RWPE2 (cell line): ENCODE data around the gene MFRP.

Experiments used
- ATAC-seq: fragments of 200-7000 bp; cut with Tn5 transposase; 3 replicates; pipeline ENCODE4 v1.9.1; 2021; ENCODE audit warnings: low read depth
- DNase-seq: peaks from one replicate; pipeline ENCODE4 v3.0.0-alpha.2; 2020; ENCODE audit warnings: low spot score
- H3K27ac ChIP-seq: fragments of 450-650 bp; 2 replicates; pipeline ENCODE4 v1.5.1; 2017; ENCODE audit warnings: mild to moderate bottlenecking; ENCODE audit not compliant: poor library complexity, severe bottlenecking
- H3K27me3 ChIP-seq: fragments of 250-450 bp; sonication (Bioruptor Pico); 2 replicates; pipeline ENCODE4 v1.5.1; 2021; ENCODE audit warnings: mild to moderate bottlenecking, moderate library complexity; ENCODE audit not compliant: insufficient read depth, poor library complexity, severe bottlenecking
- H3K36me3 ChIP-seq: fragments of 250-450 bp; sonication (Bioruptor Pico); 2 replicates; pipeline ENCODE4 v1.5.1; 2020; ENCODE audit warnings: low read depth, mild to moderate bottlenecking, moderate library complexity
- H3K4me1 ChIP-seq: fragments of 250-450 bp; sonication (Bioruptor Pico); 2 replicates; pipeline ENCODE4 v1.5.1; 2021; ENCODE audit warnings: mild to moderate bottlenecking, moderate library complexity; ENCODE audit not compliant: insufficient read depth, poor library complexity, severe bottlenecking
- H3K4me3 ChIP-seq: fragments of 250-450 bp; sonication (Bioruptor Pico); 2 replicates; pipeline ENCODE4 v1.5.1; 2021; ENCODE audit warnings: mild to moderate bottlenecking, moderate library complexity; ENCODE audit not compliant: severe bottlenecking
- H3K9me3 ChIP-seq: fragments of 250-450 bp; sonication (Bioruptor Pico); 2 replicates; pipeline ENCODE4 v1.5.1; 2021; ENCODE audit warnings: mild to moderate bottlenecking, moderate library complexity; ENCODE audit not compliant: severe bottlenecking
- TF ChIP-seq, protein P1 (sequence below): fragments of 450-650 bp; IDR thresholded peaks from one replicate; pipeline ENCODE4 v1.5.1; 2017; ENCODE audit warnings: mild to moderate bottlenecking, moderate library complexity; ENCODE audit not compliant: poor library complexity, severe bottlenecking

MFRP gene

DNA sequence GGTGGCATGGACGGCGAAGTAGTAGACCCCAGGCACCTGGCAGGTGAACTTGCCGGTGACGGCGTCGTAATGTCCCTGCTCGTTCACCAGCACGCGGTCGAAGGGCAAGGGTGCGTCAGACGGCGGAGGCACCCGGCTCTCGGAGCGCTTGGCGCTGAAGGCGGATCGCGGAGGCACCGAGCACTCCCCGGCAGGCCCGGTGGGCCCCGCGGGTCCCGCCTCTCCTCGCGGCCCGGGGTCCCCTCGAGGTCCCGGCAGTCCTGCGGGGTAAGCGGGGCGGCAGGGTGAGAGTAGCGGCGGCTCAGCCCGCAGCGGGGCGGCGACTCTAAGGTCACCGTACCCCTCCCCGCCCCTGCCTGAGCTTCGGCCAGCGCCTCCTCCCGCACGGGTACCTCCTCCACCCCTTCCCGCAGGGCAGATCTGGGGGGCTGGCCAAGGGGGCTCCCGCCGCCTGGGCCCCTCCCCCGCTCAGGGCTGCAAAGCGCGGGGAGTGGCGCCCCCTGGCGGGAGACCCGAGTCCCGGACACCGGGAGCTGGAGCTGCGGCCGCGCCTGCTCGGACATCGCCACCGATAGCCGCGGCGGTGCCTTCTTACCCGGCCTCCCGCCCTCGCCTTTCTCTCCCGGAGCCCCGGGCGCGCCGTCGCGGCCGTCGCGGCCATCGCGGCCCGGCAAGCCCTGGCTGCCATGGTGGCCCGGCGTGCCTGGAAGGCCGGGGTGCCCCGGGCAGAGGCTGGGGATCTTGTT, 6.7 kb downstream of the MFRP start:
- Histone ChIP-seq H3K36me3 (peaks cover 10% of the 10 kb centered on the region; the same call in 1 of the 2 replicates), H3K9me3 (no peaks in the 10 kb centered on the region), H3K4me3 (peak overlapping the region; percentile 31), H3K27me3 (peaks cover 15% of the 10 kb centered on the region), H3K27ac (no peak overlapping the region), H3K4me1 (peaks cover 10% of the 10 kb centered on the region)
- ATAC-seq = peak; percentile 19; the same call in 2 of the 3 replicates
- TF ChIP-seq, protein P1, sequence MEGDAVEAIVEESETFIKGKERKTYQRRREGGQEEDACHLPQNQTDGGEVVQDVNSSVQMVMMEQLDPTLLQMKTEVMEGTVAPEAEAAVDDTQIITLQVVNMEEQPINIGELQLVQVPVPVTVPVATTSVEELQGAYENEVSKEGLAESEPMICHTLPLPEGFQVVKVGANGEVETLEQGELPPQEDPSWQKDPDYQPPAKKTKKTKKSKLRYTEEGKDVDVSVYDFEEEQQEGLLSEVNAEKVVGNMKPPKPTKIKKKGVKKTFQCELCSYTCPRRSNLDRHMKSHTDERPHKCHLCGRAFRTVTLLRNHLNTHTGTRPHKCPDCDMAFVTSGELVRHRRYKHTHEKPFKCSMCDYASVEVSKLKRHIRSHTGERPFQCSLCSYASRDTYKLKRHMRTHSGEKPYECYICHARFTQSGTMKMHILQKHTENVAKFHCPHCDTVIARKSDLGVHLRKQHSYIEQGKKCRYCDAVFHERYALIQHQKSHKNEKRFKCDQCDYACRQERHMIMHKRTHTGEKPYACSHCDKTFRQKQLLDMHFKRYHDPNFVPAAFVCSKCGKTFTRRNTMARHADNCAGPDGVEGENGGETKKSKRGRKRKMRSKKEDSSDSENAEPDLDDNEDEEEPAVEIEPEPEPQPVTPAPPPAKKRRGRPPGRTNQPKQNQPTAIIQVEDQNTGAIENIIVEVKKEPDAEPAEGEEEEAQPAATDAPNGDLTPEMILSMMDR = peak; percentile 86
- no peak for DNase-seq

DNA sequence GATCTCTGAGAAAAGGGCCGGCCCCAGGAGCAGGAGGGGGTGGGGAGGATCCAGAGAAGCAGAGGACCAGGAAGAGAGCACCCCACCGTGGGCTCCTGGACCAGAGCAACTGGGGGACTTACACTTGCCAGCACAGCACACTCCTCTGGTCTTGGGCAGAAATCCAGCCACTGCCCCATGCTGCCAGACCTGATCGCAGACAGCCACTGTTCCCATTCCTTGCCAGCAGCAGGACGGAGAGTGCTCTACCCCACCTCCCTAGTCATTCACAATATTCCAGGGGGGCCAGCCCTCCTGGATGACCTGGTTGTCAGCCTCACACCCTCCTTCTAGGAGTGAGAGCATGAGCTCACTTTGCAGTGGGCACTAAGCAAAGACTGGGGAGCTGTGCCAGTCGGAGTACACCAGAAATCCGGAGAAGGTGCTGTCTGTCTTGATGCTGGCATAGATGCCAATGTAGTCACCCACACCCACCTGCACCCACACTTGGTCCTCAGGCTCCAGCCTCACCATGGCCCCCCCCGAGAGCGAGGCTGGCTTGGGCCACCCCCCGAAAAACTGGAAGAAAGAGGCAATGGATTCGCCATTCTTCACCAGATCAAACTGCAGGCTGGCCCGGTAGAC, 7.4 kb downstream of the MFRP start:
- ATAC-seq (no peak), DNase-seq (no peak)
- Histone ChIP-seq H3K27ac (no peak overlapping the region), H3K4me3 (no peak overlapping the region), H3K36me3 (peaks cover 10% of the 10 kb centered on the region; the same call in 1 of the 2 replicates), H3K27me3 (peaks cover 15% of the 10 kb centered on the region), H3K9me3 (no peaks in the 10 kb centered on the region), H3K4me1 (peaks cover 10% of the 10 kb centered on the region)
- TF ChIP-seq, protein P1 = no peak

DNA sequence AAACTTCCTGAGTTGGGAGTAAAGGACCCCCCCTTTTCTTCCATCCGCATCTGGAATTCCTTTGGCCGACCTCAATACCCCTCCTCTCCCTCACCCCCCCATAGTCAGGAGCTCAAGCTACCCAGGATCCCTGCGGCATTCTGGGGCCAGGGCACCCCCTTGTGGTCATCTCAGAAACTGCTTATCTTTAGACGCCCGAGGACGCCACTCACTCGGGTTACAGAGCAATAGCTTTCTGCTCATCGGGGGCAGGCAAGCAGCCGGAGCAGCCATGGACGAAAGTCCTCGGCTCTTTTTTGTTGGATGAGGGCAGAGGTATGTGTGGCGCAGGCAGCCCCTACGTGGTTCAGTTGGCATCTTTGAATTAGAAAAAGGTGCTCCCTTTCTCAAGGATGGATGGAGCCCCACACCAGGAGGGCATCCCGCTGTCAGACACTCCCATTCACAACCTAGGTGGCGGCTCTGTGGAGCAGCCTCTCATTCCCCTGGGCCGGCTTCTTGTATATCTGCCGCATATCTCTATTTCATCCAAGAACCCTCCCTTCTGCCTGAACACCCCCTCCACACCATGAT, 8.1 kb downstream of the MFRP start:
- Histone ChIP-seq H3K4me1 (peaks cover 10% of the 10 kb centered on the region), H3K4me3 (no peak overlapping the region), H3K36me3 (peaks cover 10% of the 10 kb centered on the region; the same call in 1 of the 2 replicates), H3K9me3 (no peaks in the 10 kb centered on the region), H3K27ac (peak overlapping the region; percentile 32), H3K27me3 (peaks cover 15% of the 10 kb centered on the region)
- ATAC-seq = peak; percentile 31
- no peak for DNase-seq
- TF ChIP-seq, protein P1 = peak; percentile 85

DNA sequence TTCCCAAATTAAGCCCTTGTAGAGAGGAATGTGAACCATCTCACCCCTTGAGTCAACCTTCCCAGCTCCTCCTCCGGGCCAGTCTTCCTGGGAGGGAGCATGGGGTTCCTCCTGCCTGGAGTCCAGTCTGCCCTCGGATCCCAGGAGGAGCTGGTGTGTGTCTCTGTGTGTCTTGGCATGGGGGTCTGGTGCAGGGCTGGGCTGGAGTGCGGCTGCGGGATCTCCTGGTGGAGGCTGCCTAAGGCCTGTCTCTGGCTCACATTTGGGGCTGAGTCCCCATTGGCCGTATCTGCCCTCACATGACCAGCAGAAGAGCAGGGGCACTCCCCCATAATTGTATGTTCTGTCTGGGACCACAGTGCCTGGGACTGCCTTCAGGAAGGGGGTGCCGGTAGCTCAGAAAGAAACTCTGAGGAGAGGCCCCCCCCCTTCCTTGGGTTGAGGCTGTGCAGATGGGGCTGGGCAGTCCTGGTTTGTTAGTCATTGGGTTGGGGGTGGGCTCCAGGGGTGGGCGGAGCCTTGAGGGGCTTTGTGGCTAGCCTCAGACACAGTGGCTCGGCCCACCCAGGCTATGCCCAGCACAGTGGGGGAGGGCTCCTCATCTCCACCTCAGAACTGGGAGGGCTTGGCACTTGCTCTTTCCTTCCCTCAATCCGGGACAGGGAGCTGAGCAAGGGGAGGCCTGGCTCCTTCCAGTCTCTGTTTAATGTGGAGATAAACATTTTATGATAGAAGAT, 8.8 kb downstream of the MFRP start:
- peaks cover 10% of the 10 kb centered on the region for H3K4me1 ChIP-seq
- H3K36me3 ChIP-seq = peaks cover 10% of the 10 kb centered on the region; the same call in 1 of the 2 replicates
- ATAC-seq (peak; percentile 8; the same call in 2 of the 3 replicates), DNase-seq (no peak)
- peaks cover 15% of the 10 kb centered on the region for H3K27me3 ChIP-seq
- peak overlapping the region; percentile 32 for H3K27ac ChIP-seq
- H3K9me3 ChIP-seq = no peaks in the 10 kb centered on the region
- no peak overlapping the region for H3K4me3 ChIP-seq
- TF ChIP-seq, protein P1 = no peak
